GM18870 (cell line): Measurements from ENCODE around the gene INAFM2.

Experiments used
- ATAC-seq: cut with Tn5 transposase; IDR thresholded peaks from one replicate; pipeline ENCODE4 v1.9.1; 2021; ENCODE audit warnings: moderate library complexity; ENCODE audit not compliant: unreplicated experiment

Gene INAFM2

GRCh38 chr15:40327457-40327856 lies 4.0 kb downstream of the INAFM2 start:
- no peak for ATAC-seq

GRCh38 chr15:40328176-40328575 lies 4.7 kb downstream of the INAFM2 start:
- no peak for ATAC-seq

GRCh38 chr15:40328751-40329150 lies 5.3 kb downstream of the INAFM2 start:
- ATAC-seq: no peak

GRCh38 chr15:40329804-40330203 lies 6.3 kb downstream of the INAFM2 start:
- ATAC-seq: no peak

- no peak for ATAC-seq
Observed at GRCh38 chr15:40330368-40330836, 6.9 kb downstream of the INAFM2 start.

GRCh38 chr15:40331026-40331425 lies 7.5 kb downstream of the INAFM2 start:
- no peak for ATAC-seq

GRCh38 chr15:40331637-40332036 lies 8.1 kb downstream of the INAFM2 start:
- no peak for ATAC-seq

- ATAC-seq: no peak
Observed at GRCh38 chr15:40332113-40332781, 8.8 kb downstream of the INAFM2 start.

- no peak for ATAC-seq
Observed at GRCh38 chr15:40333922-40334492, 10.5 kb downstream of the INAFM2 start.

- ATAC-seq: no peak
Observed at GRCh38 chr15:40334541-40334940, 11.0 kb downstream of the INAFM2 start.

GRCh38 chr15:40334941-40335795 lies 11.7 kb downstream of the INAFM2 start:
- ATAC-seq: no peak

GRCh38 chr15:40335938-40336743 lies 12.6 kb downstream of the INAFM2 start:
- ATAC-seq: no peak

GRCh38 chr15:40336744-40337122 lies 13.2 kb downstream of the INAFM2 start:
- ATAC-seq: no peak

GRCh38 chr15:40337597-40337996 lies 14.1 kb downstream of the INAFM2 start:
- no peak for ATAC-seq

GRCh38 chr15:40338041-40338657 lies 14.7 kb downstream of the INAFM2 start:
- no peak for ATAC-seq

GRCh38 chr15:40338921-40339620 lies 15.6 kb downstream of the INAFM2 start:
- no peak for ATAC-seq

- no peak for ATAC-seq
Observed at GRCh38 chr15:40339621-40339945, 16.1 kb downstream of the INAFM2 start.

GRCh38 chr15:40340038-40340739 lies 16.7 kb downstream of the INAFM2 start:
- ATAC-seq: no peak

GRCh38 chr15:40340740-40341400 lies 17.4 kb downstream of the INAFM2 start, which contains the start of gene CCDC9B:
Gene CCDC9B (minus strand): TSS chr15:40340939. CDS start chr15:40340819, 120 bp downstream.
- ATAC-seq: no peak
